GM21390 (cell line): Measurements from ENCODE around the gene PARVB.

Experiments
- ATAC-seq: cut with Tn5 transposase; IDR thresholded peaks from one replicate; pipeline ENCODE4 v1.9.1; 2021; ENCODE audit not compliant: unreplicated experiment

The PARVB gene

DNA sequence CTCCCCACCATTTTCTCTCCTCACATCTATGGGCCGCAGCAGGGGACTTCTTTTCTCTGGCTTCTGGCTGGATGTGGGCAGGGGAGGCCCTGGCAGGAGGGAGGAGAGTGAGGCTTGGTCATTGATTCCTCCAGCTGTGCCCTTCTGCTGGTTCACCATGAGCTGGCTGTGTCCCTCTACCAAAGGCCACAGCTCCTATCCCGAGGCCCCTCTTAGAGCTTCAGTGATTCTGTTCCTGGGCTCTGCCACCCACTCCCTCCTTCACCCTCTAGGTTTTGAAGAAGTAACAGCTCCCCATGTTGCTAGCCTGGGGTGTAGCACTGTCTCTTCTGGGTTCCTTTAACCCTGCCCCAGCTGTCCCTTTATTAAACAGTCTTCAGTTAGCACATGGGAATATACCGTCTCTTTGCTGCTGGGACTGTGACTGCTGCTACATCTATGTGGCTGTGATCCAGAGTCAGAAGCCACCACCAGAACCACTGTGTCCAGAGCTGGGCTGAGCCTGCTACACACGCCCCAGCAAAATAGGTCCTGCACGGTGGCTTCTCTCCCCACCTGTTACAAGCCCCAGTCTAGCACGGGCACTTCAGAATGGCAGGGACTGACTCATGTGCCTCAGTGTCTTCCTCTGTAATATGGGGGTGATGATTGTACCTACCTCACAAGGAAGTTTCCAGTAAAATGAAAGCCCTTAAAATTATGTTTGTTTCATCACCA is 156.0 kb downstream of the PARVB start:
- no peak for ATAC-seq

DNA sequence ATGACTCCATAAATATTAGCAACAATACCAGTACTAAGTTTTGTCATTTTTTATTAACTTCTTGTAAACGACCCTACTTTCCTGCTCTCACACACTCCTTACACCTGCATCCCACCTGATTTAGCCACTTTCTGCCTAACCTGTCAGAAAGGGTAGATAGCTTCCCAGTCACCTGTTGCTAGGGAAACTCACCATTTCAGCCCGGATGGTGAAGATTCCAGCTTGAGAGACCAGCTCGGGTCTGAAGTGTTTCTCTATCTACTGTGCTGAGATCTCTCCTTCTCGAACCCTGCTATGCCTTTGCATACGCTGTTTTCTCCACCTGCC is 156.6 kb downstream of the PARVB start, which contains the start of gene PARVG:
TSS of gene PARVG (plus strand) at position 220 of the 327 bp plus-strand sequence. CDS start 2,405 bp downstream, outside the sequence.
- ATAC-seq, result no peak

DNA sequence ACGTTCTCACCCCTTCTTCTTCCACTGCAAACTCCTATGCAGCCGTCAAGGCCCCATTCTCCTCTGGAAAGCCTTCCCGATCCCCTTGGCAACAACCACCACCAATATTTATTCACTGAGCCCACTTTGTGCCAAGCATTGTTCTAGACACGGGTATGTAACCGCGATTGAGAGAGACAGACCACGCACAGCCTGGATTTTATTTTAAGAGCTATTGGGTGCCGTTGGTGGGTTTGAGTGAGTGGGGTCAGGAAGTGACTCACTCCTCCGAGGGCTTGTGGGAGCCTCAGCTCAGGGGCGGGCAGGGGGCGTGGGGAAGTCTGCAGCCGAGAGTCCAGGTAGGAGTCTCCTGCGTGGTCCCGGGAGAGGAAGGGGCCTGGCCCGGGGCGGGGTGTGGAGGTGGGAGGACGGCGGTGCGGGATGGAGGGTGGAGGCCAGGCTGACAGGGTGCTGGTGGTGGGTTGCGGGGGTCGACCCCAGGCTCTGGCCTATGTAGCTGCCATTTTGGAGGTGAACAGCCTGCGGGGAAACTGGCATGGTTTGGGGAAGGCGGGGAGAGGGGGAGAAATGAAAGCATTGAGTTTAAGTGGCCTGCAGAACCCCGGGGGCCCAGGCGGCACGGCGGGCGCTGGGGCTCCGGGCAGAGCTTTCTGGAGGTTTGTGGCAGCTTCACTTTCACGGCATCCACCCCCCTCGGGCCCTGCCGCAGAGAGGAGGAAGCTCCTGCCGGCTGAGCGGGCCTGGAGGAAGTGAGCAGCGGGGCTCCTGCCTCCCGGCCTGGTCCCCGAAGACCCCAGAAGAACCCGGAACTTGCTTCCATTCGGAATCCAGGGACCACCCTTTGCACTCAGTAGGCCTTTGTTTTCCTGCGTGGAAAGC is 157.2 kb downstream of the PARVB start:
- no peak for ATAC-seq

DNA sequence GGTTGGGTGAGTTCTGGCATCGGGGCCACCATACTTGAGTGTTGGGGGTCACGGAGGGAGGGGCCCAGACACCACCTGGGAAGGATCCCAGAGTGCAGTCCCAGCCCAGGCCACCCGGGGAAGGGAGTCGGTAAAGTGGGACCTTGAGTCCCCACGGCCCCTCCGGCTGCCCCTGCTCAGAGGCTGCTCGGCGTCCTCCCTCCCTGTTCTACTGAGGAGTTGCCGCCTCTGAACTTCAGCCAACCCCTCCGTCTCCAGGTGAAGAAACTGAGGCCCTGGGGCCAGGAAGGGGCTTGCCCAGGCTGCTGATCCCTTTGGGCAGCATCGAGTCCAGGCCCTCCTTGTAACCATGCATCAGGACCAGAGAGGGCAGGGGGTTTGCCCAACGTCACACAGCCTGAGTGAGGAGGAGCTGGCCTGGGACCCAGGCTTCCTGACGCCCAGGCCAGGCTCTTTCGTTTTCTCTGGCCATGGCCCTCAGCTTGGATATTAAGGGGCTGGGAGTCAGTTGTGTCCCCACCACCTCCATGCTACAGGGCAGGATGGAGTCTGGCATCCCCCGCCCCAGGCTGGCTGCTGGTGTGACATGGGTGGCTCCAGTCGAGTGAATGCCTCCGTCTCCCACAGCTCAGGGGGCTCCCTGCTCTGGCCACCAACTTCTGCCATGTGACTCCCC is 157.9 kb downstream of the PARVB start:
- no peak for ATAC-seq

DNA sequence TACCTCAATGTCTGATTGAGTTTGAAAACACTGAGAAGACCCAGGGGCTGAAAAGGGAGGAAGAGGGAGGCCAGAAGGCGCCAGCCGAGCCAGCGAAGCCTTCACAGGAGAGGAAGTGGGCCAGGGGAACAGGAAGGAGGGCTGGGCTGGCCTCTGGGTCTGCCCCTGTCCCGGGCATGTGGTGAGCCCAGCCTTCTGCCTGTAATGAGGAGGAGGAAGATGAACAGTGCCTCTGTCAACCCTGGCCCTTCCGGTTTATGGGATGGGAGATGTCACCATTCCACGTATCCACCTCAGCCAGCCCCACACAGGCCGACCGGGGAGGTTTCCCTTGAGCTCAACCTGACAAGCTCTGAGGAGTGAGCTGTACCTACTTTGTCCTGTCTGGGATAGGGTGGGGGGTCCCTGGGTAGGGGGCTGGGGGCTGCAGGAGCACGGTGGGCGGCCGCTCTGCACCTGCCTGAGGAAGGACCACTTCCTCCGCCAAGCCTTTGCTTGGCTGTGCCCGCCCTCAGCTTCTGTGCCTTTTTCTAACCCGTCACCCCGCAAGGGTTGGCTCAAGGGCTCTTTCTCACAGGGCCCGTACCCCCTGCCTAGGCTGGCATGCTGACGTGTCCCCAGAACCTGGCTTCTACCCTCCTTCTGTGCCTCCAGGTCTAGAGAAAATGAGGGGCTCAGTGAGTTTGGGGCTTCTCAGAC is 158.6 kb downstream of the PARVB start:
- ATAC-seq, result no peak

DNA sequence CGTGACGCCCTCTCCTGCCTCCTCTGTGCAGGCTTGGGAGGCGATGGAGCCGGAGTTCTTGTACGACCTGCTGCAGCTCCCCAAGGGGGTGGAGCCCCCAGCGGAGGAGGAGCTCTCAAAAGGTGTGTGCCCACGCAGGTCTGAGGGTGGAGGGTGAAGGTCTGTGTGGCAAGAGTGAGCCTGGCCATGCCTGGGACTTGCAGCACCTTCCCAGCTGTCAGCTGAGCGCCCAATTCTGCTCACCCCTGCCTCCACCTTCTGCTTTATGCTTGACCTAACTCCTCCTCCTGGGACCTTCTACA is 159.1 kb downstream of the PARVB start:
- ATAC-seq, result no peak

DNA sequence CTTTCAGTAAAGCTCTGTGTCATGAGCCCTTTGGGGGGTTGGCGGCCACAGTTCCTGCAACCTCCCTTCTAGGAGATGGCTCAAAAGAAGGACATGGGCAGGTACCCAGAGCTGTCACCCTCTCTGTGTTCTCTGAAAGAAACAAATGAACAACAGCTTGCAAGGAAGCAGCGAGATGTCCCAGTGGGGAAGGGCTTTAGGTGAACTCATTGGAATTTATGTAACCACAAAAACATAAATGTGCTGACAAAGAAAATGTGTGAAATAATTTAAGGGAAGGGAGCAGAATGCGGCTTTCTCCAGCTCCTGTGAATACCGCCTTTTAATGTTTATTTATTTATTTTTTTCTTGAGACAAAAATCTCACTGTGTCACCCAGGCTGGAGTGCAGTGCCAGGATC is 159.9 kb downstream of the PARVB start:
- ATAC-seq, result no peak

DNA sequence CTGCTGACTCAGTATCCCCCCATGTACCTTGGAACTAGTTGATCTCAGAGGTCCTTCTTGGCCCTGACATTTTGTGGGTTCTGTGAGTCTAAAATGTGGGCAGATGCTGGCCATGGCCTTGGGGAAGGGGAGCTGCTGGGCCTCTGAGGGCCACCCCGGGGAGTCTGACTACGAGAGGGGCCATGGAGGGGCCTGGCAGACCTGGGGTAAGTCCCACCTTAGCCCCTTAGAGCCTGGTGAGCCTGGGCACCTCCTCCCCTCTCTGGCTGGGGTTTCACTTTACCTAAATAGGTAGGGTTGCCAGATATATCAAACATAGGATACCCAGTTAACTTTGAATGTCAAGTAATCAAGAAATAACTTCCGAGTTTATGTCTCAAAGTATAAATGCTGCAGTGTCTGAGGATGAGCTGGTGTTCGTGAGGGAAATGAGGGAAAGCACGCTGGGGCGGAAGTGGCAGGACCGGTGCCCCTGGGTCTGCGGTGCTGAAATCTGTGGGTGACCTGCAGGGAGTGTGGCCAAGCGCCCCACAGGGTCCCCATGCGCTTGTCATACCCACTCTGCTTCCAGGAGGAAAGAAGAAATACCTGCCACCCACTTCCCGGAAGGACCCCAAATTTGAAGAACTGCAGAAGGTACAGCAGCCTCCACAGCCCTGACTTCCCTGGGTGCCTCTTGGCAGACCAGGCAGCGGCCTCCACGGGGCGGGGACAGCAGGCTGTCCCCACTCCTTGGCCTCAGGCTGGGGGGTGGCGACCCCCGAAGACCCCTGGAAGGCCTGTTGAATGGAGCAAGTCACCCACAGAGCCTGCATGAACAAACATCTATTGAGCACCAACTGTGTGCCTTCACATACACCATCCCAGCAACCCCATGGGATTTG is 161.4 kb downstream of the PARVB start:
- no peak for ATAC-seq

DNA sequence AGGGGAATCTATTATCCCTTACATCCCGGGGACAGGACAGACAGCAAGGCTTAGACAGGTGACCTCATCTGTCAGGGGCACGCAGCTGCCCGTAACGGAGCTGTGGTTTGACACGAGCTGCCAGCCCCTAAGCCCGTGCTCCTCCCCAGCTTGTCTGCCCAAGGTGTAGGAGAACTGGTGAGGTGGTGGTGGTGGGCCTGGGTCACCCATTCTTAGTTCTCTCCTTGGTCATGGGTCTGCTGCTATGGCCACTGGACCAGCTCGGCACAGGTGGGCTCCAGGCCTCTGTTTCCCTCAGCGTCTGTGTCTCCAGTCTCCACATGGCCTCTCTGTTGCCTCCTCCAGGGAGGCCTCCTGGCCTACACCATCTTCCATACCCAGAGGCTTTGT is 162.0 kb downstream of the PARVB start:
- ATAC-seq, result no peak

DNA sequence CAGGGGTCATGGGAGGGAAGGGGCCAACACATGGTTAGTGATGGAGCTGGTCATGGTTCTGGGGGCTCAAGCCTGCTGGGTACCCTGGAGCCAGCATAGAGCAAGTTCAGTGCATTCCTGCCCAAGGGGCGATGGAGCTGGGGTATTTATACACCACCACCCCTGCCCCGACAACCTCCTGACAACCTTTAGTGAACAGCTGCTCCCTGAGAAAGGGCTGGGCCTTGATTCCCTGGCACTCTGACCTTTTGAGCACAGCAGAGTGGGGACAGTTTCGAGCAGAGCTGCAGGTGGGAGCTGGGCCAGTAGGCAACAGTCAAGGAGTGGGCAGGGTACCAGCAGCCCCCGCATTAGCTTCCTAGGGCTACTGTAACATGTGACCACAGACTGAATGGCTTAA is 162.6 kb downstream of the PARVB start:
- ATAC-seq, result no peak

DNA sequence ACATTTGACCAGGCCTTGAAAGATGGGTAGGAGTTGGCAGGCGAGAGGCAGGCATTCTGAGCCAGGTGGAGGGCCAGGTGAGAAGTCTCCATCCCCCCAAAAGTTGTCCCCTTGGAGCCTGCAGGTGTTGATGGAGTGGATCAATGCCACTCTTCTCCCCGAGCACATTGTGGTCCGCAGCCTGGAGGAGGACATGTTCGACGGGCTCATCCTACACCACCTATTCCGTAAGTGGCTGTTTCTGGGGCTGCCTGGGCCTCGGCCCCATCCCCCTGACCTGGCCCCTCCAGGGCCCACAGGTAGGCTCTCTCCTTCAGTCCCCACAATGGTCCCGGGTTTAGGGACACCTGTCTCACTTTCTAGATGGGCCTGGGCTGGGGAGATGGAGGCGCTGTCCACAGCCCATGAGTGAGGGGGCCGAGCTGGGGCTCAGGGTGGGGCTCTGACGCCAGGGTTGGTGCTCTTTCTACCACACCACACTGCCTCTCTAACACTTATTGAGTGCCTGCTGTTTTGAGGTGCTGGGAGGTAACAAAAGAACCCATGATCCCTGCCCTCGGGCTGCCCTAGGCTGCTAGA is 163.6 kb downstream of the PARVB start:
- ATAC-seq, result no peak

DNA sequence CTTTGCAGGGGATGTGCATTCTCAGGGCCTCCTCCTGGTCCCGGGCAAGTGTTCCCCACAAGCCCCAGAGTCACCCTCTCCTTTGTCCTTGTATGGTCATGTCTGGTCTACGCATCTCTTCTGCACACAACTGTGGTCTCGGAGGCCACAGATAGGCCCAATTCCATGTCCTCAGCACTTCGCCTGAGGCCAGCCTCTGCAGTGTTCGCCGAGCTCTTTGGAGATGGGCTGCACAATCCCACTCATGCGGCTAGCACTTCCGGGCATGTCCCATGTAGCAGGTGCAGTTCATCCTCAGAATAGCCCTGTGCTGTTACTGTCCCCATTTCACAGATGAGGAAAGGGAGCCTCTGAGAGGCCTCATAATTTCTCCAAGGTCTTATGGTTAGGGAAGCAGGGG is 164.2 kb downstream of the PARVB start:
- ATAC-seq, result no peak

DNA sequence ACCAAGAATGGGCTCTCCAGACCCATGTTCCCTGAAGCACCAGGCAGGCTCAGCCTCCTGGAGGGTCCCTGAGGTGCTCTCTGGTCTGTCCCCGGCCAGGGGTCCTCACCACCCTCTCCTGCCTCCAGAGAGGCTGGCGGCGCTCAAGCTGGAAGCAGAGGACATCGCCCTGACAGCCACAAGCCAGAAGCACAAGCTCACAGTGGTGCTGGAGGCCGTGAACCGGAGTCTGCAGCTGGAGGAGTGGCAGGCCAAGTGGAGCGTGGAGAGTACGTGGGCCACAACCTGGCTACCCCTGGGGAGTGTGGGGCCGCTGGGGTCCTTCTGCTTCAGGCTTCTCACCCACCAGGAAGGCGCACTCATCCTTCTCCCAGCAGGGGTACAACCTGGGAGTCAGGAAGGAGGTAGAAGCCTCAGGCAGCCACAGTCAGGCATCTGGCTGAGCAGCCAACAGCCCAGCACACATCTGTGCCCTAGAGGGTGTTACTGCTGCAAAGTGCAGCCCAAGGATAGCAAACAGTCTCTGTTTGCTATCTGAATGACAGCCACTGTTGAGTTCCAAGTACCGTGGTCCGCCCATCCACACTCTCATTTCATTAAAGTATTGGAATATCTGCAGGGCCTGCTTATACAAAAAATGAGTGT is 165.0 kb downstream of the PARVB start:
- no peak for ATAC-seq

DNA sequence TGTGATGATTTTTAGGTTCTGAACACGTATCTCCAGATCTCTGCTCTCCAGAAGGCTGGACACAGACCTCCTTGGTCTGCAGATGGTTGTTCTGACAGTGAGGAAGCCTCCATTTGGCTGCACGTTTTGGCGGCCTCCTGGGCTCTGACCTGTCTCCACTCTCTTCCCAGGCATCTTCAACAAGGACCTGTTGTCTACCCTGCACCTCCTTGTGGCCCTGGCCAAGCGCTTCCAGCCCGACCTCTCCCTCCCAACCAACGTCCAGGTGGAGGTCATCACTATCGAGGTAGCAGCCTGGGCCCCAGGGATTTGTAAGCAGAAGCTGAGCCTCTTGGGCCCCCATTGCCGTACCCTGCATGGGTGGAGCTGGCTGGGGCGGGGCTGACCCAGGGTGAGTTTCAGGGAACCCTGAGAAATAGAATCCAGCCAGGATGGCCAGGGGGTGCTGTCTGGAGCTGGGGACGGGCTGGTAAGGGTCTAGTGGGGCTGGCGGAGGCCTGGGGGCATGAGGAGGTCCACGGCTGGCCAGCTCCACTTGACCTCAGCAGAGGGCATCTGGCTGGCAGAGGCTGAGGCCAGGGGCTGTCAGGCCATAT is 166.4 kb downstream of the PARVB start:
- ATAC-seq, result no peak

DNA sequence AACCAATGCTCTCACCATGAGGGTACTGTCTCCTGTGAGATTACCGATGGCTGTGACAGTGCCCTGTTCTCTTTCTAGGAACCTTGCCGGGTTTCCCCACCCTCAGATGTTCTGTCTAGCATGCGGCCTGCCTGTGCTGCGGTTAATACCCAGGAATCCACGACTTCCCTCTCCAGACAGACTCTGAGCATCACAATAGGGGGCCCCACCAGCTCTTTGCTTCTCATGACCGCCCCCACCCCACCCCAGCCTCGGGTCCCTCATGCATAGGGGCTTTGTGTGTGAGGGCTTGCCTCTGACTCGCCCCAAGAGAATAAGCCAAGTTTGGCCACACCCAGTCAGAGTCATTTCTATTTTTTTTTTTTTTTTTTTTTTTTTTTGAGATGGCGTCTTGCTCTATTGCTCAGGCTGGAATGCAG is 166.9 kb downstream of the PARVB start:
- no peak for ATAC-seq

DNA sequence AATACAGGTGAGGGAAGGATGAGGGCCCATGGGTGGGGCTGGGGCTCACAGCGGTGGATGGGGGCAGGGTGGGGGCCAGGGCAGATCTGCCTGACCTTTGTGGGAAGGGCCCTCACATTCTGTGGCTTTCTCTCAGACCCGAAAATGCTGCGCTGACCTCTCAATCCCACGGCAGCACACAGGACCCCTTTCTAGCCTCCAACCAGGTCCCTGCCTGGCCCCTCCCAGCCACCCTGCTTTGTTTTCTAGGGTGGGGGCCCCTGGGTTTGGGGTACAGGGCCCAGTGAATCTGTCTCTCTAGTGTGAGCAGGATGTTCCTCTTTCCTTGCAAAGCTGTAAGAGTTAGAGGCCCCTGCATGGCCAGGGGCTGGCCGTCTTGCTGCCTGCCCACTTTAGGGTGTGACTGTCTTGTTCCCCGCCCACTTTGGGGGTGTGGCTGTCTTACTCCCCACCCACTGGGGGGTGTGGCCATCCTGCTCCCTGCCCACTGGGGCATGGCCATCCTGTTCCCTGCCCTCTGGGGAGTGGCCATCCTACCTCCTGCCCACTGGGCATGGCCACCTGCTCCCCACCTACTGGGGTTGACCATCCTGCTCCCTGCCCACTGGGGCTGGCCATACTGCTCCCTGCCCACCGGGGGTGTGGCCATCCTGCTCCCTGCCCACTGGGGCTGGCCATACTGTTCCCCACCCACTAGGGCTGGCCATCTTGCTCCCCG is 168.2 kb downstream of the PARVB start:
- no peak for ATAC-seq

DNA sequence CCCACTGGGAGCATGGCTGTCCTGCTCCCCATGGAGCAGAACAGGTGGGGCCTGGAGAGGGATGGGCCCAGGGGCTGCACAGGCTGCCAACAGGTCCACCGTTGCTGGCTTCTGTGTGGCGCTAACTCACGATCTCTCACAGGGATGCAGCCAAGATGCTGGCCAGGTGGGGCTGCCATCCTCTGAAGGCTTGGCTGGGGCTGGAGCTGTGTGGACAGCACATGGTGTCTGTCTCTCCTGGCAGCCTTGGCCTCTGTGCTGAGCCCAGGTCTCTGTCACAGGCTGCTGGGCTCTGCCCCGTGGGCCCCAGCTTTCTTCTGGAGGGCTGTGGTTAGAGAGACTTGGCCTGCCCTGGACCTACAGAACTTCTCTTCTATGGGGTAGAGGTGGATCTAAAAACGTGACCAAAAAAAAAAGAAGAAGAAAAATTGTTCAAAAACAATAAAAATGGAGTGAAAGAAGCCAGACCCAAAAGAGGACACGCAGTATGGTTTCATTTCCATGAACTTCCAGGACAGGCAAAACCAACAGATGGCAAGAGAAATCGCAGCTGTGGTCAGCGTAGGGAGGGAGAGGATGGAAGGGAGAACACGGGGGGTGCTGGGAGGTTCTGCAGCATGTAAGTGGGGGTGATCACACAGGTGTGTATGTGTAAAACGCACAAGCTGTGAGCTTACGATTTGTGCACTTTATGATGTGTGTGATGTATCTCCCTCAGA is 168.9 kb downstream of the PARVB start:
- no peak for ATAC-seq

DNA sequence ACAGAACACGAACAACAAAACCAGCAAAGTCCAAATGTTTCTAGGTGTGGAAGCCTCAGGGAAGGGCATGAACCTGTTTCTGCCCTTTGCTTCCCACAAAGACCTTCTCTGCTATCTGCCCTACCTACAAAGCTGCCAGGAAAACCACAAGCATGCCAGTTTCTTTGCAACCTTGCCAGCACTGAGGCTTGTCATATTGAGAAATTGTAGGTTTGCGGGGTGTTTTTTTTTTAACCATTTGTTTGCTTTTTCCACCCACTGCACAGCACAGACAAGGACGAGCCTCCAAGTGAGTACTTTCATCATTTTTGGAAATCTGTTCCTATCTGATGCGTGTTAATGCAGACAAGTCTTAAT is 169.4 kb downstream of the PARVB start:
- no peak for ATAC-seq
